GM12801 (cell line): ENCODE data around the gene OSBPL3.

ENCODE experiments used
- TF ChIP-seq, protein P1 (sequence below): IDR thresholded peaks from one replicate; pipeline ENCODE4 v1.5.1; 2011; ENCODE audit warnings: control low read depth; ENCODE audit not compliant: insufficient read length; ENCODE audit errors: extremely low read depth

The OSBPL3 gene

GRCh38 chr7:24857623-24858022, 122.4 kb downstream of the OSBPL3 start:
- TF ChIP-seq, protein P1, sequence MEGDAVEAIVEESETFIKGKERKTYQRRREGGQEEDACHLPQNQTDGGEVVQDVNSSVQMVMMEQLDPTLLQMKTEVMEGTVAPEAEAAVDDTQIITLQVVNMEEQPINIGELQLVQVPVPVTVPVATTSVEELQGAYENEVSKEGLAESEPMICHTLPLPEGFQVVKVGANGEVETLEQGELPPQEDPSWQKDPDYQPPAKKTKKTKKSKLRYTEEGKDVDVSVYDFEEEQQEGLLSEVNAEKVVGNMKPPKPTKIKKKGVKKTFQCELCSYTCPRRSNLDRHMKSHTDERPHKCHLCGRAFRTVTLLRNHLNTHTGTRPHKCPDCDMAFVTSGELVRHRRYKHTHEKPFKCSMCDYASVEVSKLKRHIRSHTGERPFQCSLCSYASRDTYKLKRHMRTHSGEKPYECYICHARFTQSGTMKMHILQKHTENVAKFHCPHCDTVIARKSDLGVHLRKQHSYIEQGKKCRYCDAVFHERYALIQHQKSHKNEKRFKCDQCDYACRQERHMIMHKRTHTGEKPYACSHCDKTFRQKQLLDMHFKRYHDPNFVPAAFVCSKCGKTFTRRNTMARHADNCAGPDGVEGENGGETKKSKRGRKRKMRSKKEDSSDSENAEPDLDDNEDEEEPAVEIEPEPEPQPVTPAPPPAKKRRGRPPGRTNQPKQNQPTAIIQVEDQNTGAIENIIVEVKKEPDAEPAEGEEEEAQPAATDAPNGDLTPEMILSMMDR, result no peak

GRCh38 chr7:24854866-24855265, 125.1 kb downstream of the OSBPL3 start:
- TF ChIP-seq, protein P1, result no peak

GRCh38 chr7:24851786-24852185, 128.2 kb downstream of the OSBPL3 start:
- TF ChIP-seq, protein P1, result no peak

GRCh38 chr7:24848878-24849277, 131.1 kb downstream of the OSBPL3 start:
- TF ChIP-seq, protein P1, result no peak

GRCh38 chr7:24847754-24848153, 132.2 kb downstream of the OSBPL3 start:
- TF ChIP-seq, protein P1, result no peak

- TF ChIP-seq, protein P1, result no peak
Measured at GRCh38 chr7:24843821-24844434, 136.1 kb downstream of the OSBPL3 start.

DNA sequence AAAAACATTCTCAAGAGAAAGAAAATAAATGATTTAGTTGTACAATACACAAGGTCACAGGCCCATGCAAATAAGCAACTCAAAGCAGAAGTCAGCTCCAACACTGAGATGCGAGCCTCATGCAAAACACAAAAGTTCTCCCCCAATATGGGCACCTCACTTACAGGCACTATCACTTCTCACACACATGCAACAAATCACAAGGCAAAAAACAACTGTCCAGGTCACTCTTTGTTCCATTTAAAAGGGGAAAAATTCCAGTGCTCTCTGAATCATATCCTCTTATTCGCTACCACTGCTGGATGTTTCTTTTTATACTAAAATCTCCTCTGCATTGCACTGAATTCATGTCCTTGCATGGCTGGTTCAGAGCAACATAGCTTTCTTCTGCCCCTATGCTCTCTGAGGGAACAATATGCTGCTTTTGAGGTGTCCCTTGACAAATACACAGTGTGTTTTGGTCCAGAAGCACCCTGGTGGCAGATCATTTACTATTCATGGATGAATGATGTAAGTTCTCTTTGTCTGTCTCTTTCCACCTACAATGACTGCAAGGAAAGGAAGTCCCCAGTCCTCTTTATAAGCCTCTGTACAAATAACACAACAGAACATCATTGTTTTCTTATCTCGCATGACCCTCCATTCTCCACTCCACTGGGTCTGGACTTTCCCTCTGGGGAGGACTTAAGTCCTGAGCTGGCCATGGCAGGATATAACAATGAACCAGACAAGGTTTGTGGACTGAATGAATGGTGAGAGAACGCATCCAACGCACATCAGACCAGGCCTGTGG, 137.3 kb downstream of the OSBPL3 start:
- TF ChIP-seq, protein P1, result no peak
